GM12878 (cell line): Measurements from ENCODE around the gene FNDC3B. TPM values are rescaled to one million over a fixed set of nuclear protein-coding genes. Genes with fewer than 3 reads are reported as not detected.

Experiments
- ATAC-seq: fragments of 200-7000 bp; cut with Tn5 transposase; 3 replicates; pipeline ENCODE4 v1.9.1; 2020; ENCODE audit warnings: mild to moderate bottlenecking, moderate library complexity
- BruUV-seq: library from RNA; stranded (reverse); fragments of 400-500 nt; replicated peaks from 2 replicates; lab custom pipeline; 2021; lab: Mats Ljungman, UMichigan
- CTCF ChIA-PET: fragments of 300-600 bp; sonication (Branson Sonifier 250); formaldehyde crosslinking; extraction: SDS; loops from one replicate; lab custom pipeline; 2021; ENCODE audit warnings: inconsistent platforms; lab: Yijun Ruan, JAX
- POLR2A ChIA-PET: fragments of 350-600 bp; formaldehyde crosslinking; extraction: SDS; loops from one replicate; lab custom pipeline; 2021; ENCODE audit warnings: inconsistent platforms; lab: Charles Lee
- RAD21 ChIA-PET: fragments of 300-600 bp; sonication (Branson Sonifier 250); formaldehyde crosslinking; loops from one replicate; lab custom pipeline; 2023; ENCODE audit warnings: antibody characterized with exemption; ENCODE audit not compliant: unreplicated experiment; lab: Charles Lee
- SMC1A ChIA-PET: fragments of 300-600 bp; sonication (Branson Sonifier 250); formaldehyde crosslinking; loops from one replicate; lab custom pipeline; 2023; ENCODE audit not compliant: unreplicated experiment, uncharacterized antibody; lab: Charles Lee
- DNase-seq: peaks from one replicate; pipeline ENCODE4 v3.0.0-alpha.2; 2011; ENCODE audit warnings: low read depth, low spot score
- FAIRE-seq: peaks from 3 replicates; lab custom pipeline; 2011; peaks lifted over from hg19 to GRCh38; lab: Jason Lieb, UNC
- H2AFZ ChIP-seq: 2 replicates; pipeline ENCODE4 v1.6.0; 2011; ENCODE audit warnings: low read depth, low read length, control low read depth; ENCODE audit not compliant: control insufficient read depth
- H3K27ac ChIP-seq: 2 replicates; pipeline ENCODE4 v1.5.1; 2011; ENCODE audit warnings: control low read depth; ENCODE audit not compliant: control insufficient read depth, insufficient read depth
- H3K27me3 ChIP-seq, 2 experiments: replicated peaks in 1 of 2; 2 replicates each; pipeline versions ENCODE4 v1.6.0 to v1.6.1; 2011; ENCODE audit warnings: low read length in 1 of 2; ENCODE audit not compliant: control insufficient read depth in 2 of 2, insufficient read depth in 2 of 2
- H3K36me3 ChIP-seq, 2 experiments: 2 replicates each; pipeline ENCODE4 v1.5.1; 2011; ENCODE audit warnings: low read length in 1 of 2; ENCODE audit not compliant: control insufficient read depth in 2 of 2, insufficient read depth in 2 of 2
- H3K4me1 ChIP-seq: 2 replicates; pipeline ENCODE4 v1.6.1; 2011; ENCODE audit warnings: mild to moderate bottlenecking, low read length, moderate library complexity, mixed read lengths; ENCODE audit not compliant: control insufficient read depth, insufficient read depth
- H3K4me2 ChIP-seq: 2 replicates; pipeline ENCODE4 v1.6.0; 2011; ENCODE audit warnings: control low read depth; ENCODE audit not compliant: control insufficient read depth, insufficient read depth
- H3K4me3 ChIP-seq: fragments of 200-600 bp; sonication (generic); 2 replicates; pipeline ENCODE4 v1.5.1; 2016
- H3K79me2 ChIP-seq: 2 replicates; pipeline ENCODE4 v1.6.0; 2011; ENCODE audit warnings: low read length; ENCODE audit not compliant: control insufficient read depth, insufficient read depth
- H3K9ac ChIP-seq: 2 replicates; pipeline ENCODE4 v1.8.0; 2011; ENCODE audit warnings: low read length, control low read depth, mixed read lengths; ENCODE audit not compliant: control insufficient read depth, insufficient read depth
- H3K9me3 ChIP-seq: replicated peaks from 3 replicates; pipeline ENCODE4 v1.5.1; 2011; ENCODE audit warnings: mild to moderate bottlenecking, low read length; ENCODE audit not compliant: control insufficient read depth, insufficient read depth
- H4K20me1 ChIP-seq: 2 replicates; pipeline ENCODE4 v1.6.0; 2011; ENCODE audit not compliant: control insufficient read depth, insufficient read depth
- ATF7 ChIP-seq: fragments of 450-650 bp; IDR thresholded peaks from 2 replicates; pipeline ENCODE4 v1.6.1; 2016; ENCODE audit warnings: low read depth, mild to moderate bottlenecking
- BMI1 ChIP-seq: fragments of 450-650 bp; IDR thresholded peaks from 2 replicates; pipeline ENCODE4 v1.6.1; 2016; ENCODE audit warnings: mild to moderate bottlenecking, moderate library complexity, borderline replicate concordance
- CBX5 ChIP-seq: sonication (generic); IDR thresholded peaks from 2 replicates; pipeline ENCODE4 v1.6.1; 2016; ENCODE audit warnings: low read depth, moderate library complexity, mild to moderate bottlenecking, inconsistent platforms
- HDAC6 ChIP-seq: fragments of 200-600 bp; sonication (generic); IDR thresholded peaks from one replicate; pipeline ENCODE4 v1.8.0; 2017; ENCODE audit warnings: antibody characterized with exemption; ENCODE audit not compliant: unreplicated experiment
- KLF5 ChIP-seq: fragments of 450-650 bp; IDR thresholded peaks from 2 replicates; pipeline ENCODE4 v1.6.1; 2014; ENCODE audit warnings: mild to moderate bottlenecking; ENCODE audit not compliant: partially characterized antibody
- NFIC ChIP-seq: IDR thresholded peaks from 2 replicates; pipeline ENCODE4 v1.6.1; 2012; ENCODE audit warnings: low read depth, mild to moderate bottlenecking, inconsistent platforms, low read length, moderate library complexity
- NR2C1 ChIP-seq: fragments of 450-650 bp; IDR thresholded peaks from 2 replicates; pipeline ENCODE4 v1.6.1; 2017; ENCODE audit warnings: antibody characterized with exemption, mild to moderate bottlenecking, moderate library complexity
- POLR2AphosphoS5 ChIP-seq: IDR thresholded peaks from 2 replicates; pipeline ENCODE4 v1.6.1; 2011; ENCODE audit warnings: mild to moderate bottlenecking, low read length, inconsistent platforms
- SPI1 ChIP-seq: IDR thresholded peaks from 2 replicates; pipeline ENCODE4 v1.6.1; 2011; ENCODE audit warnings: low read depth, mild to moderate bottlenecking, low read length, moderate library complexity, borderline replicate concordance; ENCODE audit not compliant: insufficient read depth
- ZSCAN29 ChIP-seq: fragments of 450-650 bp; IDR thresholded peaks from 2 replicates; pipeline ENCODE4 v1.6.1; 2017; ENCODE audit warnings: mild to moderate bottlenecking, moderate library complexity
- WGBS: methylation state at CpG from one replicate; pipeline ENCODE4 v1.1.6; 2016; ENCODE audit warnings: low lambda C conversion rate; ENCODE audit not compliant: insufficient replicate concordance, insufficient coverage; ENCODE audit errors: missing lambda C conversion rate; 5-methylcytosine and 5-hydroxymethylcytosine counted together
- in situ Hi-C: fragments of 300-500 bp; cut with MboI; formaldehyde crosslinking; loops from 9 replicates; pipeline ENCODE4 v1.14.3; 2018; ENCODE audit warnings: mixed read lengths
- intact Hi-C: fragments of 100-400 bp; cut with micrococcal nuclease; formaldehyde crosslinking; loops from one replicate; pipeline ENCODE4 v1.14.2; 2022; ENCODE audit not compliant: unreplicated experiment
- polyA plus RNA-seq, 11 experiments: library from polyadenylated mRNA; depleted of rRNA in 4 of 11; unstranded in 6 of 11; stranded (reverse) in 5 of 11; fragments of >200 nt; fragmentation: Nextera tagmentation in 4 of 11; fragmentation: Illumina TruSeq in 1 of 11; extraction: Ambion mirVana in 4 of 11; extraction: Trizol in 1 of 11; gene quantifications; 1 replicate in 1 of 11; 2 replicates in 10 of 11; pipeline versions ENCODE4 v1.2.1 to v1.2.3, GENCODE V29; 2011 to 2016; ENCODE audit warnings: inconsistent platforms in 2 of 11, missing spikeins in 2 of 11, low read depth in 1 of 11
- total RNA-seq, 4 experiments: library from RNA; depleted of rRNA in 3 of 4; stranded (reverse); fragments of >200 nt in 3 of 4; fragmentation: Illumina TruSeq in 1 of 4; extraction: Trizol in 1 of 4; gene quantifications; 2 replicates each; pipeline versions ENCODE4 v1.2.1 to v1.2.3, GENCODE V29; 2013 to 2021
- TF ChIP-seq, protein P1 (sequence below): fragments of 450-650 bp; conservative IDR thresholded peaks from 2 replicates; pipeline ENCODE4 v1.6.1; 2017; ENCODE audit warnings: mild to moderate bottlenecking, moderate library complexity
- TF ChIP-seq, protein P2 (sequence below): IDR thresholded peaks from 2 replicates; pipeline ENCODE4 v1.6.1; 2011; ENCODE audit warnings: borderline replicate concordance, low read depth, mild to moderate bottlenecking, moderate library complexity, mixed read lengths, low read length; ENCODE audit not compliant: insufficient read depth; ENCODE audit errors: extremely low read length
- TF ChIP-seq, protein P3 (sequence below): IDR thresholded peaks from 2 replicates; pipeline ENCODE4 v1.6.1; 2012; ENCODE audit warnings: low read depth, low read length, improper control_type of control experiment
- TF ChIP-seq, protein P4 (sequence below): fragments of 450-650 bp; IDR thresholded peaks from 2 replicates; pipeline ENCODE4 v1.6.1; 2017; ENCODE audit warnings: mild to moderate bottlenecking, moderate library complexity

Gene FNDC3B
- total and polyA plus RNA-seq, 10 of the 15 experiments (the other 5 are each of a cell fraction or from before 2014, with no cell fraction given) = 7.9 to 35.0 (median 18.5) TPM

DNA sequence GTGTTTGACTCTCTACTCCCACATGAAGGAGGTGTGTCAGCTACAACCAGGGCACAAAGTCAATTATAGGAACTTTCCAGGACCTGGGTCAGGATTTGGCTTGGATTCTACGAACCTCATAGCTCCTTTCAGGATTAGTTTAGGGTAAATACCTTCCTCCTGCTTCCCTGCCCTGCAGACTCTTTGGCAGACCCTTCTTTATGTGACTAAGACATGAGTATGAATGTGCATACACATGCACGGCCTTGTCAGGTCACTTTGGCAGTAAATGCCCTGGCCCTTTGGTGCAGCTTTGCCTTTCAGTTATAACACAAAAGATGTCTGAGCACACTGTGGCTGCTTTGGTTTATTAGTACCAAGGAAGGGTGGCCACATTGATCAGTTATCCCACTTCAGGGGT, 340.0 kb downstream of the FNDC3B start (continued):
- TF ChIP-seq, protein P1, sequence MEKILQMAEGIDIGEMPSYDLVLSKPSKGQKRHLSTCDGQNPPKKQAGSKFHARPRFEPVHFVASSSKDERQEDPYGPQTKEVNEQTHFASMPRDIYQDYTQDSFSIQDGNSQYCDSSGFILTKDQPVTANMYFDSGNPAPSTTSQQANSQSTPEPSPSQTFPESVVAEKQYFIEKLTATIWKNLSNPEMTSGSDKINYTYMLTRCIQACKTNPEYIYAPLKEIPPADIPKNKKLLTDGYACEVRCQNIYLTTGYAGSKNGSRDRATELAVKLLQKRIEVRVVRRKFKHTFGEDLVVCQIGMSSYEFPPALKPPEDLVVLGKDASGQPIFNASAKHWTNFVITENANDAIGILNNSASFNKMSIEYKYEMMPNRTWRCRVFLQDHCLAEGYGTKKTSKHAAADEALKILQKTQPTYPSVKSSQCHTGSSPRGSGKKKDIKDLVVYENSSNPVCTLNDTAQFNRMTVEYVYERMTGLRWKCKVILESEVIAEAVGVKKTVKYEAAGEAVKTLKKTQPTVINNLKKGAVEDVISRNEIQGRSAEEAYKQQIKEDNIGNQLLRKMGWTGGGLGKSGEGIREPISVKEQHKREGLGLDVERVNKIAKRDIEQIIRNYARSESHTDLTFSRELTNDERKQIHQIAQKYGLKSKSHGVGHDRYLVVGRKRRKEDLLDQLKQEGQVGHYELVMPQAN = no peak
- TF ChIP-seq CBX5 = no peak
- TF ChIP-seq, protein P2, sequence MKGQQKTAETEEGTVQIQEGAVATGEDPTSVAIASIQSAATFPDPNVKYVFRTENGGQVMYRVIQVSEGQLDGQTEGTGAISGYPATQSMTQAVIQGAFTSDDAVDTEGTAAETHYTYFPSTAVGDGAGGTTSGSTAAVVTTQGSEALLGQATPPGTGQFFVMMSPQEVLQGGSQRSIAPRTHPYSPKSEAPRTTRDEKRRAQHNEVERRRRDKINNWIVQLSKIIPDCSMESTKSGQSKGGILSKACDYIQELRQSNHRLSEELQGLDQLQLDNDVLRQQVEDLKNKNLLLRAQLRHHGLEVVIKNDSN = no peak
- TF ChIP-seq, all 136 proteins: peak for 0

DNA sequence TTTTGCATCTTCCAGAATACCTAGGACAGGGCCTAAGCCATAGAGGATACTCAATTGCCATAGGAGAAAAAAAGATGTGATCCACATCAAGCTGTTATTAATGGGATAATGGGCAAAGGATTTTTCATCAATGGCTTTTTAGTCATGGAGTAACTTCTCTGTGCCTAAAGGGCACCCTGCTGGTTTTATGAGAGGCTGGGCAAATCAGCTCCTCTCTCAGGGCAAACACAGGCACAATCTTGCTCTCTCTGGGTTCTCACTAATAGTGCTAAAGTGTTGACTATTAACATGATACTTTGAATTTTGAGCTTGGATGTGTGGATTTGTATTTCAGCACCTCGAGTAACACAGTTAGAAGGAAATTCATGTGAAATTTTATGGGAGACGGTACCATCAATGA, 341.3 kb downstream of the FNDC3B start:
- no peaks in the 10 kb centered on the region; the same call in 1 of the 2 replicates for H4K20me1 ChIP-seq
- no peak overlapping the region for H3K9ac ChIP-seq
- no peaks in the 10 kb centered on the region for H3K27me3 ChIP-seq
- ChIA-PET POLR2A (no interaction called here), RAD21 (no interaction called here), CTCF (interaction anchor here (0.8 kb wide), 1 partner anchor 9 kb away, joined by 3 read pairs; no protein-coding TSS in a partner anchor), SMC1A (interaction anchor here (1.1 kb wide), 2 partner anchors 39 to 216 kb away, joined by 3 read pairs; no protein-coding TSS in a partner anchor)
- no peak overlapping the region for H2AFZ ChIP-seq
- no peak overlapping the region for H3K4me2 ChIP-seq
- no peak overlapping the region for H3K27ac ChIP-seq
- no peak for ATAC-seq
- DNase-seq = no peak
- no peaks in the 10 kb centered on the region for H3K4me1 ChIP-seq
- H3K36me3 ChIP-seq = peaks cover 8 to 16% of the 10 kb centered on the region in 2 experiments; a peak in 3 of 4 replicates
- no TSS peak for BruUV-seq
- WGBS = 98% methylated on average over 2 of the region's 2 CpGs
- in situ Hi-C loops = no loop called here
- no peak overlapping the region for H3K4me3 ChIP-seq
- intact Hi-C loops = no loop called here
- FAIRE-seq = no peak
- no peaks in the 10 kb centered on the region; the same call in 2 of the 3 replicates for H3K9me3 ChIP-seq
- H3K79me2 ChIP-seq = no peaks in the 10 kb centered on the region
- TF ChIP-seq HDAC6 = no peak
- no peak for TF ChIP-seq NFIC
- TF ChIP-seq, protein P3, sequence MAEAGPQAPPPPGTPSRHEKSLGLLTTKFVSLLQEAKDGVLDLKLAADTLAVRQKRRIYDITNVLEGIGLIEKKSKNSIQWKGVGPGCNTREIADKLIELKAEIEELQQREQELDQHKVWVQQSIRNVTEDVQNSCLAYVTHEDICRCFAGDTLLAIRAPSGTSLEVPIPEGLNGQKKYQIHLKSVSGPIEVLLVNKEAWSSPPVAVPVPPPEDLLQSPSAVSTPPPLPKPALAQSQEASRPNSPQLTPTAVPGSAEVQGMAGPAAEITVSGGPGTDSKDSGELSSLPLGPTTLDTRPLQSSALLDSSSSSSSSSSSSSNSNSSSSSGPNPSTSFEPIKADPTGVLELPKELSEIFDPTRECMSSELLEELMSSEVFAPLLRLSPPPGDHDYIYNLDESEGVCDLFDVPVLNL = no peak
- no peak for TF ChIP-seq BMI1
- TF ChIP-seq NR2C1 = no peak
- TF ChIP-seq, protein P4, sequence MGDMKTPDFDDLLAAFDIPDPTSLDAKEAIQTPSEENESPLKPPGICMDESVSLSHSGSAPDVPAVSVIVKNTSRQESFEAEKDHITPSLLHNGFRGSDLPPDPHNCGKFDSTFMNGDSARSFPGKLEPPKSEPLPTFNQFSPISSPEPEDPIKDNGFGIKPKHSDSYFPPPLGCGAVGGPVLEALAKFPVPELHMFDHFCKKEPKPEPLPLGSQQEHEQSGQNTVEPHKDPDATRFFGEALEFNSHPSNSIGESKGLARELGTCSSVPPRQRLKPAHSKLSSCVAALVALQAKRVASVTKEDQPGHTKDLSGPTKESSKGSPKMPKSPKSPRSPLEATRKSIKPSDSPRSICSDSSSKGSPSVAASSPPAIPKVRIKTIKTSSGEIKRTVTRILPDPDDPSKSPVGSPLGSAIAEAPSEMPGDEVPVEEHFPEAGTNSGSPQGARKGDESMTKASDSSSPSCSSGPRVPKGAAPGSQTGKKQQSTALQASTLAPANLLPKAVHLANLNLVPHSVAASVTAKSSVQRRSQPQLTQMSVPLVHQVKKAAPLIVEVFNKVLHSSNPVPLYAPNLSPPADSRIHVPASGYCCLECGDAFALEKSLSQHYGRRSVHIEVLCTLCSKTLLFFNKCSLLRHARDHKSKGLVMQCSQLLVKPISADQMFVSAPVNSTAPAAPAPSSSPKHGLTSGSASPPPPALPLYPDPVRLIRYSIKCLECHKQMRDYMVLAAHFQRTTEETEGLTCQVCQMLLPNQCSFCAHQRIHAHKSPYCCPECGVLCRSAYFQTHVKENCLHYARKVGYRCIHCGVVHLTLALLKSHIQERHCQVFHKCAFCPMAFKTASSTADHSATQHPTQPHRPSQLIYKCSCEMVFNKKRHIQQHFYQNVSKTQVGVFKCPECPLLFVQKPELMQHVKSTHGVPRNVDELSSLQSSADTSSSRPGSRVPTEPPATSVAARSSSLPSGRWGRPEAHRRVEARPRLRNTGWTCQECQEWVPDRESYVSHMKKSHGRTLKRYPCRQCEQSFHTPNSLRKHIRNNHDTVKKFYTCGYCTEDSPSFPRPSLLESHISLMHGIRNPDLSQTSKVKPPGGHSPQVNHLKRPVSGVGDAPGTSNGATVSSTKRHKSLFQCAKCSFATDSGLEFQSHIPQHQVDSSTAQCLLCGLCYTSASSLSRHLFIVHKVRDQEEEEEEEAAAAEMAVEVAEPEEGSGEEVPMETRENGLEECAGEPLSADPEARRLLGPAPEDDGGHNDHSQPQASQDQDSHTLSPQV = no peak
- no peak for TF ChIP-seq POLR2AphosphoS5
- TF ChIP-seq KLF5 = no peak
- no peak for TF ChIP-seq ZSCAN29
- TF ChIP-seq ATF7 = no peak
- no peak for TF ChIP-seq SPI1
